VCaP (cell line): ENCODE data around the gene FKBP15.
"Not testable (repeated sequence)": the region's sequence is repeated elsewhere in the genome, so short reads cannot be mapped to it uniquely, and the experiment has no call there.

Source experiments
- H3K27ac ChIP-seq: fragments of 450-650 bp; 2 replicates; pipeline ENCODE4 v1.5.1; 2017
- CTCF ChIP-seq: fragments of 450-650 bp; conservative IDR thresholded peaks from 2 replicates; pipeline ENCODE4 v1.5.1; 2017; ENCODE audit warnings: mild to moderate bottlenecking, moderate library complexity

FKBP15 gene

GRCh38 chr9:113258282-113258681 lies 37.2 kb upstream of the FKBP15 start:
- peak overlapping the region; percentile 61 for H3K27ac ChIP-seq
- TF ChIP-seq CTCF: no peak

GRCh38 chr9:113257863-113258262 lies 36.8 kb upstream of the FKBP15 start:
- no peak for TF ChIP-seq CTCF
- H3K27ac ChIP-seq: peak overlapping the region; percentile 61

GRCh38 chr9:113255438-113255837 lies 34.4 kb upstream of the FKBP15 start:
- TF ChIP-seq CTCF: no peak
- H3K27ac ChIP-seq: no peak overlapping the region; the same call in 1 of the 2 replicates

- TF ChIP-seq CTCF: no peak
- H3K27ac ChIP-seq: no peak overlapping the region
Observed at GRCh38 chr9:113254991-113255390, 33.9 kb upstream of the FKBP15 start.

- H3K27ac ChIP-seq: no peak overlapping the region
- no peak for TF ChIP-seq CTCF
Observed at GRCh38 chr9:113250807-113251206, 29.7 kb upstream of the FKBP15 start.

- not testable (repeated sequence) for H3K27ac ChIP-seq
Observed at GRCh38 chr9:113249661-113250060, 28.6 kb upstream of the FKBP15 start.

- TF ChIP-seq CTCF: no peak
- 0 out of 2 replicates have a peak overlapping the region, but pooled peaks have one; percentile 17 for H3K27ac ChIP-seq
Observed at GRCh38 chr9:113247640-113248039, 26.6 kb upstream of the FKBP15 start.

GRCh38 chr9:113246928-113247327 lies 25.9 kb upstream of the FKBP15 start:
- H3K27ac ChIP-seq: 0 out of 2 replicates have a peak overlapping the region, but pooled peaks have one; percentile 17
- no peak for TF ChIP-seq CTCF
